ENCODE data around the gene PDXP.
A peak's percentile ranks its signal among the peaks of the same experiment; 100 is the strongest.

DNA sequence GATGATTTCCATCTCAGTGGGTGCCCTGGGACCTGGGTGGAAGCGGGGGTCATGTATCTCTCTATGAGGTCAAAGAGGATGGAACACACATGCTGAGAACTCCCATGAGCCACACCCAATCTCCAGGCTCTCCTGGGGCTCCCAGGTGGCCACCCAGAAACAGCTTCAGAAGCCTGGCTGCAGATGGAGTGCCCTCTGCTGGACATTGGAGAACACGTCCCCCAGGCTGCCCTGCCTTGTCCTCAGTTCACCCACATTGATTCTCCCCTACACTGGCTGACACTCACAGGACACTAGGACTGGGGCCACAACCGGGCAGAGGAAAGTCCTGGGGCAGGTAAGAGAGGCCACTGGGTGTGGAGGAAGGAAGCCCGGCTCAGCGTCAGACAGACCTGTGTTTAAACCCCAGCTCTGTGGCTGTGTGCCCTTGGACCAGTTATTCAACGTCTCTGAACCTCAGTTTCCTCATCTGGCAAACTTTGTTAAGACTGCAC is 23.1 kb downstream of the PDXP start:
- TF ChIP-seq CTCF (IDR thresholded peaks at IDR 0.05) (peak; percentile 81 to 93 (median 86)), POLR2A (IDR thresholded peaks at IDR 0.05) (no peak)
